HG03060 (cell line): Measurements from ENCODE around the gene PNPLA2.

Experiments used
- ATAC-seq: cut with Tn5 transposase; IDR thresholded peaks from one replicate; pipeline ENCODE4 v1.9.1; 2021; ENCODE audit warnings: low read depth, moderate number of reproducible peaks; ENCODE audit not compliant: unreplicated experiment

PNPLA2 gene

DNA sequence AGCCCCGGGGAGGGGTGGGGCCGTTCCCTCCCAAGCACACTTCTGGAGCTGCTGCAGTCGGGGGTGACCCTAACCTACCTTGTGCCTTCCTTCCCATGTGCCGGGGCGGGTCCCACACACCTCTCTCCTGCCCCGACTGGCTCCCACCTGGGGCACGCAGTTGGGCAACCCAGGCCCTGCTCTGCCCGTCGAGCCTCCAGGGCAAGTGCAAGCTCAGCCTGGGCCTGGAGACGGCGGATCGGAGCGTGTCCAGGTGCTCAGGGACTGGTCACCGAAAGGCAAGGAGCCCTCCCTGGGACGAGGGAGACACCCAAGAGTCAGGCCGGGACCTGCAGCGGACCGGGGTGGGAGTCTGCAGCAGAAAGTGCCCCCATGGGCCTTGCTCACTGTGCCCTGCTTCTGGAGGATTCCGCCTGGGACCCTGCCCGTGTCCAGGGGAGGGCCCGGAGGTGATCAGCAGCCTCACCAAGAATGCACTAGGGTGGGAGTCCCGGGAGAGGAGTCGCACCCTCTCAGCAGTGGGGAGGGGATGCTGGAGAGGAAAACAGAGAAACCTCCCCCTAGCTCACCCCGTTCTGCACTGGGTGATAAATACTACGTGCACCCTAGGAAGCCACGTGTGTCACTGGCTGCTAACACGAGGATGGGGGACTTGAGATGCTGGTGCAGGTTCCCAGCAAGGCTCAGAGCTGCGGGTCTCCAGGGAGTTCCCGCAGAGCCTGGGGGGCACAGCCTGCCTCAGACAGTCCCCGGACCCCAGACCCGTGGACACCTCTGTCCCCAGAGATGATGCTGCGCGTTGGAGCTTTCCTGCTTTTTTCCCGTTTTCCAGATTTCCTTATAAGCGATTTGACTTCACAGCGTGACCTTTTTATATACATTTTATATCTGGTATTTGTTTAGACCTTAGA, 36.2 kb upstream of the PNPLA2 start:
- no peak for ATAC-seq

DNA sequence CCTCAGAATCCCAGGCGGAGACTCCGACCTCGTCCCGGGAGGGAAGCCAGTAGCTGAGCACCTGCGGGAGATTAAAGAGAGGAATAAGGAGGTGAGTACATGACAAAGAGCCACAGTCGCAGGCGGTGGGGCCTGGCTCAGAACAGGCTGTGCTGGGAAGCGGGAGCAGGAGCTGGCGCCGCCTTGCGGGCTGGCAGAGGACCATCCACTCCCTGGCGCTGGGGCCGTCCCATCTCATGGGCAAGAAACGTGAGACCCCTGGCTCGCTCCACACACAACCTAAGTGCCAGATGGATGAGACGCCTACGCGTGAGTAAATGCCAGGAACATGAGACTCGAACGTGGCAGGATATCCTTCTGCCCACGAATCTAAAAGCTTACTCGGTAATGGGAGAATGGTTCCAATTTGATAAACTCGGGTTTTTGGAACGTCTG, 35.1 kb upstream of the PNPLA2 start:
- no peak for ATAC-seq

DNA sequence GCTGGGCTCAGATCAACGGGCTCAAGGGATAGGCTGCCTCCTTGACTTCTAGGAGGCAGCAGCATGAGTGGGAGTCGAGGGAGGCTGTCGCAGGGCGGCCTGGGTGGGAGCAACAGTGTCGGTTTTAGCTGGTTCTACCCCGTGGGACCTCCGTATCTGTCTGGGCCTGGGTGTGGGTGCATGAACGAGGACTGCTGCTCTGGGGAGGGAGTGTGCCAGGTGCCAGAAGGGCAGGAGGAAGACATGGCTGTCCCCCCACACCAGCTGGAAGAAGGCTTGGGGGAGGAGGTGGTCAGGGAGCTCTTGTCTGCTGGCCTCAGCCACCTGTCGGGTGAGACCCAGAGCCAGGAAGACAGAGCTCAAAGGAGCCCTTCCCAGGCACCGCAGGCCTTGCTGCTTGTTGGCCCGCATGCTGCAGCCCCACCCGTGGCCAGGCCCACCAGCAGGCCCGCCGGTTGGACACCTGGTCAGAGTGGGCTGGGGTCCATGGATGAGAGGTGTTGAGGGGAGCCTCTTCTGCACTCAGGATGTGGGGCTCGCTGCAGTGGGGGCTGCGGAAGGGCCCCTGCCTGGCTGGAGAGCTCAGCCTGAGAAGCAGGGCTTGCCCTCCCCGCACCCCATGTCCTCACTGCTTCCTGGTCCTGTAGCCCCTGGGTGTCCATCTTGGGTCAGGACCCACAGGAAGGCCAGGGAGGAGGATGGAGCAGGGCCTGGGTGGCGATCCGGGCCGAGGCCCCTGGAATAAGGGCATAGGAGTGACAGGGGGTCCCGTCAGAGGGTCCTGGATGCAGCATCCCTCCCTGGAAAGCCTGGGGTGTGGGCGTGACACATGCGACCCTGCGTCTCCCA, 32.3 kb upstream of the PNPLA2 start:
- ATAC-seq: no peak

DNA sequence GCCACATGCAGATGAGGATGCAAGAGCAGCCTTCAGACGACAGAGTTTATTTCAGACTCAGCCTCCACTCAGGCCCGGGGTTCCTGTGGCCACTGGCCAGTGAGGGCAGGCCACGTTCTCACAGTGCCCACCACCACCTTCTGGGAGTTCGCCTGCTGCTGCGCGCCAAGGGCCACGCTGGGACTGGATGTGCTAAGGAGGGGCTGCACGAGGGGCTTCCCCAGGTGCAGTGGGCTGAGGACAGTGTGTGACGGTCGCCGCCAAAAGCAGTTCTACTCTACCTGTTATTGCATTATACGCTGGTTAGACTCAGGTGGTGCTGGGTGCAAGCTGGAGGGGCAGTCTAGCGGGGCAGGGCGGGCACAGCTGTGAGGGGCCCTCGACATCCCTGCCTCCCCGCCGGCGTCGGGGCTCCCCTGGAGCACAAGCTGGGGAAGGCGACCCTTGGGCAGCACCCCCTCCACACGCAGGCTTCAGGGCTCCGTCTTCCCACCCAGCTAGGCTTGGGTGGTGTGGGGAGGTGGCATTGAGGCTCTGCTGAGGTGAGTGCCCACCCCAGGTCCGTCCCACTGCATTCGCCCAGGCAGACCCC, 31.5 kb upstream of the PNPLA2 start:
- ATAC-seq: no peak

DNA sequence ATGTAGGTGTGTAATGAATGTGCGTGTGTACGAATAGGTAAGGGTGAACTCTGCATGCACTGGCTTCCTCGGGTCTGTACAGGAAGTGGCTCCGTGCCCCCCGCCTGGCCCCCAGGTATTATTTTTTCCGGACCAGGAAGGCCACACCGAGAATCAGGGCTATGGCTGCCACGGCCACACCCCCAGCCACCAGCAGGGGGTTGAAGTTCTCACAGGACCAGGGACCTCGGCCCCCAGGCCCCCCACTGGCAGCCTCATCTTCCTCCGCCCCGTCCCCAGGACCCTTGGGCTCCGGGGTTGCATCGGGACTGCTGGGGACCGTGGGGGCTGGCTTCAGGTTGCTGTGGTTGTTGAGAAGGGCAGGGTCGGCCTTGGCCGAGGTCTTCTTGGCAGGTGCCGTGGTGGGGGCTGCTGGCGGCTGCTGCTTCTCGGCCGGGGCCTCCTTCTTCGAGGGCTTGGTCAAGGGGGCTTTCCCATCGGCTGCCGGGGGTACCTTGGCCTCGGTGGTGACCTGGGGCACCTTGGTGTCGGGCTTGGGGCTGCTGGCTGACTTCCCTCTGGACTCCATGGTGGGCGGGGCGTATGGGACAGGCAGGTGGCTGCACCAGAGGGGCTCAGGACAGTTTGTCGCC, 30.6 kb upstream of the PNPLA2 start:
- ATAC-seq: no peak

- no peak for ATAC-seq
Measured at GRCh38 chr11:788953-789940, 29.5 kb upstream of the PNPLA2 start.

DNA sequence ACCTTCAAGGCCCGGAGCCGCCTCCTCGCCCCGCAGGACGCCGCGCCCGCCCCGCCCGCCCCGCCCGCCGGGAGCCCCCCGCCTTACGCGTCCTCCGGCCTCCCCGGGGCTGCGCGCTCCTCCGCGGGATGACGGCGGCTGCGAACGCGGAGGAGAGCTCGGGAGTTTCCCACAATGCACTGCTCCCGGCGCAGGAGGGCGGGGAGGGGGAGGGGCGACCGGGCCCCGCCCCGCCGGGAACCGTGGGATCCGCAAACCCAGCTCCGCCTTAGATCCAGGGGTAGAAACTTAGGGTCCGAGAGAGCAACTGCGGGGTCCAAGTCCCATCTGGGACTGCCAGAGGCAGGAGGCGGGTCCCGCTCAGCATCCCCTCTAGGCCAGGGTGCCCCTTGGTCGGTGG, 28.8 kb upstream of the PNPLA2 start, which contains the start of gene CEND1:
Gene CEND1, minus strand, starts transcription at position 148 of the 400 bp plus-strand sequence. CDS start 1,514 bp downstream, outside the sequence.
- ATAC-seq: no peak

- ATAC-seq: no peak
Measured at GRCh38 chr11:790721-791564, 27.8 kb upstream of the PNPLA2 start.

DNA sequence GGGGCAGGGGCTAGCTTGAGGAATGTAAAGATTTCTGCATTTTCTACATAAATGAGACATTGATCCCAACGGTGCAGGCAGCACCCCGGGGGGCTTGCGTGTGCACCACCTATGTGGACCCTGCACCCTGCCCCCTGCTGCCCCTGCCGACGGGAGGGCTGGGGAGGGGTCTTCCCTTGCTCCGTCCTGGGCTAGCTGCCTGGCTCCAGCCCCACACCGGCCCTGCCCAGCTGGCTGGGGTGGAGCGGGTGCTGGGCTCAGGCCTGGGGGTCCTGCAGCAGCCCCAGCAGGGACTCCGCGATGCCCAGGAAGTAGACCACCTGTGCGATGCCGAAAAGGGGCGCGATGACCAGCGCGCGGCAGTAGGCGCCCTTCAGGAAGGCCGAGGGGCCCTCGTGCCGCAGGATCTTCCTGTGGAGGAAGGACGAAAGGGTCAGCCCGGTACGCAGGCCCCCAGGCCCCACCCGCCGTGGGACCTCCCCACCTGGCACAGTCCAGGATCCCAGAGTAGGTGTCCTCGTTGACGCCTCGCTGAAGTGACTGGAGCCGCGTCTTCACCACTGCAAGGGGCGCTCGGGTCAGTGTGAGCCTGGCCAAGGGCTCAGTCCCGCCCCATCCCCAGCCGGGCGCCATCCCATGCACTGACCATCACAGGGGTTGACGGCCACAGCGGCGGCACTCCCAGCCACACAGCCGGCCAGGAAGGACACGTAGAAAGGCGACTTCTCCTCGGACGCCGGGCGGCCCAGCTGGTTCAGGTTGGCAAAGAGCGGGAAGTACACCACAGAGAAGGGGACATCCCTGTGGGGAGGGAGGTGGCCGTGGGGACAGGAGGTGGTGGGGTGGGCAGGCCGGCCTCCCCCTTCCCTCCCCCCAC, 26.8 kb upstream of the PNPLA2 start:
- no peak for ATAC-seq

DNA sequence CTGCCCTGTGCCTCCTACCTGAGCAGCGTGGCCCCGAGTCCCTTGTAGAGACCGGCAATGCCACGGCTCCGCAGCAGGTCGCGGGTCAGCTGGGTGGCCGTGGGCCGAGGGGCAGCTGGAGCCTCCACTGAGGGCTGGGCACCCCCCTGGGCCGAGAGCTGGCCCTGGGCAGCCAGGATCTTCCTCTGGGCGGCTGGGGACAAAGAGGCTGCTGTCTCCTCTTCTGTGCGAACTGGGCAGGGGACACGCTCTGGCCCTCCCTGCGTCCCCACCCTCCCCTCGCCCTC, 26.2 kb upstream of the PNPLA2 start:
- ATAC-seq: no peak

DNA sequence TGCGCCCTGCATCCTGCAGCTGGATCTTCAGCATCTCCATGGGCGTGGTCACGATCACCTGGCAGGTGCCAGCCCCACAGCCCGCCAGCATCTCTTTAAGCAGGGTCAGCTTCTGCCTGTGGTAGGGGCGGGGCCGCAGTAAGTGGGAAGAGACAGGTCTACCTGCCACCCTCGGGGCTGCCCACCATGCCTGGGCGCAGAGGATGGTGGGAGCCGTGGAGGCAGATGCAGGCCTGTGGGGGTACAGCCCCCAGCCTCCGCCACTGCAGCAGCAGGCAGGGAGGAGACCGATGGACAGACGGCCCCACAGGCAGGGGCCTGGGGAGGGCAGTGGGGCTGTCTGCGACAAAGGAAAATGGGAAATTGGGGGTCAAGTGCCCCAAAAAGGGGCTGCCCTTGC, 25.8 kb upstream of the PNPLA2 start:
- ATAC-seq: no peak

- ATAC-seq: no peak
Measured at GRCh38 chr11:793556-793955, 25.2 kb upstream of the PNPLA2 start.

- ATAC-seq: no peak
Measured at GRCh38 chr11:794013-794765, 24.5 kb upstream of the PNPLA2 start.

DNA sequence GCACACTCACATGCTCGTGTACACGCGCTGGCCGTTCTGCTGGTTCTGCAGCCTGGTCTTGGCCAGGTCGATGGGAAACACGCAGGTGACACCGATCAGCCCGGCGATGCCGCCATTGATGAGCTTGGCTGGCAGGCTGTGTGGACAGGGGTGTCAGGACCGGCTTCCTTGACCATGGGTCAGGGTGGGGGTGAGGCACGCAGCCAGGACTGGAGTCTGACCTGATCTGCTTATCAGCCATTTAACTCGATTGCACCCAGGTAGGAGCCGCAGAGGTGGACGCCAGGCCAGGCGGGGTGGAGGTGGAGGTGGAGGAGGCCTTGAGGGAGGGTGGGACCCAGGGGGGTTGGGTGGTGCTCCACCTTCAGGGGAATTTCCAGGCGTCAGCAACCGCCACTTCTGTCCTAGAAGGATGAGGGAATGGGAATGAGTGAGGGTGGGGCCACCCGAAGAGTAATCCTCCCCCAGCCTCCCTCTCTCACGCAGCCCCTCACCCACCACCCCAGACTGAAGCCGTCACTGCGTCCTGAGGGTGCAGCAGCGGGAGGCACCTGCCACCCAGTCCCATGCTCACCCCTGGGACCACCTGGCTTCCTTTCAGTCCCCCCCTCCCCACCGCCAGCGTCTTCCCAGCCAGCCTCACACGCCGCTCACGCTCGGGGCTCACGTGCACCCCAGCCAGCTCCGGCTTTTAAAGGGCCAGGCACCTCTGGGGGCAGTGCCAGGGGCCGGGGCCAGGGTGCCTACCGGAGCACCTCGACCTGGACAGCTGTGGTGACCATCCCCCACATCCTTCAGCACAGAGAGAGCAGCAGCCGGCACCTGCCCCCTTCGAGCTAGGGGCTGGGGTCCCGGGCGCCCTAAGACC, 23.7 kb upstream of the PNPLA2 start:
- ATAC-seq: no peak

- ATAC-seq: no peak
Measured at GRCh38 chr11:795634-796564, 22.8 kb upstream of the PNPLA2 start.
